ENCODE data around the gene XIST. TPM values are rescaled to one million over a fixed set of nuclear protein-coding genes. Genes with fewer than 3 reads are reported as not detected.

Gene XIST
- total RNA-seq, 2 donors from 2014 or later = 0.02 TPM; not detected in 1

GRCh38 chrX:73859622-73860021, 7.1 kb upstream of the XIST start:
- Histone ChIP-seq H3K27me3 (ENCODE audit: control insufficient read depth, insufficient read depth, low read length, poor library complexity, severe bottlenecking) (no peaks in the 10 kb centered on the region), H3K4me1 (ENCODE audit: control insufficient read depth, insufficient read depth, low read length) (no peaks in the 10 kb centered on the region), H3K9me3 (ENCODE audit: control insufficient read depth, low read length) (no peaks in the 10 kb centered on the region), H3K4me3 (ENCODE audit: low read length) (no peak overlapping the region), H3K36me3 (ENCODE audit: control insufficient read depth, insufficient read depth, low read length) (no peaks in the 10 kb centered on the region), H3K9ac (ENCODE audit: extremely low read depth, low read length, poor library complexity, severe bottlenecking) (no peak overlapping the region), H3K27ac (ENCODE audit: low read depth, low read length) (no peak overlapping the region)
- TF ChIP-seq, protein P1, sequence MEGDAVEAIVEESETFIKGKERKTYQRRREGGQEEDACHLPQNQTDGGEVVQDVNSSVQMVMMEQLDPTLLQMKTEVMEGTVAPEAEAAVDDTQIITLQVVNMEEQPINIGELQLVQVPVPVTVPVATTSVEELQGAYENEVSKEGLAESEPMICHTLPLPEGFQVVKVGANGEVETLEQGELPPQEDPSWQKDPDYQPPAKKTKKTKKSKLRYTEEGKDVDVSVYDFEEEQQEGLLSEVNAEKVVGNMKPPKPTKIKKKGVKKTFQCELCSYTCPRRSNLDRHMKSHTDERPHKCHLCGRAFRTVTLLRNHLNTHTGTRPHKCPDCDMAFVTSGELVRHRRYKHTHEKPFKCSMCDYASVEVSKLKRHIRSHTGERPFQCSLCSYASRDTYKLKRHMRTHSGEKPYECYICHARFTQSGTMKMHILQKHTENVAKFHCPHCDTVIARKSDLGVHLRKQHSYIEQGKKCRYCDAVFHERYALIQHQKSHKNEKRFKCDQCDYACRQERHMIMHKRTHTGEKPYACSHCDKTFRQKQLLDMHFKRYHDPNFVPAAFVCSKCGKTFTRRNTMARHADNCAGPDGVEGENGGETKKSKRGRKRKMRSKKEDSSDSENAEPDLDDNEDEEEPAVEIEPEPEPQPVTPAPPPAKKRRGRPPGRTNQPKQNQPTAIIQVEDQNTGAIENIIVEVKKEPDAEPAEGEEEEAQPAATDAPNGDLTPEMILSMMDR (conservative IDR thresholded peaks at IDR 0.05) = no peak
- Mint-ChIP-seq H3K27ac (no peak overlapping the region), H3K4me1 (peaks cover 3% of the 10 kb centered on the region), H3K27me3 (ENCODE audit: insufficient read depth) (no peaks in the 10 kb centered on the region), H3K4me3 (no peak overlapping the region), H3K36me3 (ENCODE audit: low read depth) (no peaks in the 10 kb centered on the region), H3K9me3 (peaks cover 9% of the 10 kb centered on the region)
- DNase-seq = no peak
- WGBS, 2 experiments (ENCODE audit: insufficient coverage in 1 of 2, insufficient read length in 1 of 2) = no CpG with 5 or more reads among the region's 1 CpG

DNA sequence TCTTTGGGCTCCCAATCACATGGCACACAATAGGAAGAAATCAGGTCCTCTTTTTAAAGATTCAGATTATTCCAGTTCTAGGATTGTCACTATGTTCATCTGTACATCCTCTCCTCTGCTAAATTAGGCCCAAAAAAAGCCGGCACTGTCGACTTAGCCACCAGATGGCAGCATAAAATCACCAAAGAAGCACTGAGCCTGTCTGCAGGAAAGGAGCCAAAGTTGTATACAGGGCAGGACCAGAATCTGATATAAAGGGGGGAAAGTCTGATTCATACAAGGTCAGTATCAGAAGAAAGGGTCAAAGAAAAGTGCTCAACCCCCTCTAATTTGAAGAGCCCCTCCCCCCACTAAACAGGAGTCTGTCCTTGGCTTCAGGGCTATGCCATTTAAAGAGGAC, 3.0 kb upstream of the XIST start:
- Histone ChIP-seq H3K27ac (ENCODE audit: low read depth, low read length) (no peak overlapping the region), H3K9me3 (ENCODE audit: control insufficient read depth, low read length) (no peaks in the 10 kb centered on the region), H3K4me1 (ENCODE audit: control insufficient read depth, insufficient read depth, low read length) (no peaks in the 10 kb centered on the region), H3K36me3 (ENCODE audit: control insufficient read depth, insufficient read depth, low read length) (no peaks in the 10 kb centered on the region), H3K27me3 (ENCODE audit: control insufficient read depth, insufficient read depth, low read length, poor library complexity, severe bottlenecking) (no peaks in the 10 kb centered on the region), H3K9ac (ENCODE audit: extremely low read depth, low read length, poor library complexity, severe bottlenecking) (no peak overlapping the region), H3K4me3 (ENCODE audit: low read length) (no peak overlapping the region)
- Mint-ChIP-seq H3K27me3 (ENCODE audit: insufficient read depth) (no peaks in the 10 kb centered on the region), H3K36me3 (ENCODE audit: low read depth) (no peaks in the 10 kb centered on the region), H3K27ac (no peak overlapping the region), H3K4me1 (peaks cover 4% of the 10 kb centered on the region), H3K4me3 (no peak overlapping the region), H3K9me3 (peaks cover 21% of the 10 kb centered on the region)
- 0% methylated on average over 2 of the region's 2 CpGs; no CpG with 5 or more reads in 1 of the 2 experiments for WGBS, 2 experiments (ENCODE audit: insufficient coverage in 1 of 2, insufficient read length in 1 of 2)
- DNase-seq = peak; percentile 91
- TF ChIP-seq, protein P1 (conservative IDR thresholded peaks at IDR 0.05) = peak; percentile 90

DNA sequence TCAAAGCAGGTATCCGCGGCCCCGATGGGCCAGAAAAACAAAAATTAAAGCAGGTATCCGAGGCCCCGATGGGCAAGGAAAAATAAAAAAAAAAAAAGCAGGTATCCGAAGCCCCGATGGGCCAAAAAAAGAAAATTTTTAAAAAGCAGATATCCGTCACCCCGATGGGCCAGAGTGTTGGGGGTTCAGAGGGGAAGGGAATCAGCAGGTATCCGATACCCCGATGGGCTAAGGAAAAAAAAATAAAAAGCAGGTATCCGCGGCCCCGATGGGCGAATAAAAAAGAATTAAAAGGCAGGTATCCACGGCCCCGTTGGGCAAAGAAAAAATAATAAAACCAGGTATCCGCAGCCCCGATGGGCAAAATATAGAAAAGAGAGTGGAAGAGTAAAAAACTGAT, 492 bp downstream of the XIST start:
- TF ChIP-seq, protein P1 (conservative IDR thresholded peaks at IDR 0.05) = no peak
- no peaks in the 10 kb centered on the region for H3K27me3 ChIP-seq (ENCODE audit: control insufficient read depth, insufficient read depth, low read length, poor library complexity, severe bottlenecking)
- Mint-ChIP-seq H3K9me3 (peaks cover 34% of the 10 kb centered on the region), H3K27ac (no peak overlapping the region), H3K4me3 (no peak overlapping the region), H3K36me3 (ENCODE audit: low read depth) (no peaks in the 10 kb centered on the region), H3K4me1 (peaks cover 4% of the 10 kb centered on the region), H3K27me3 (ENCODE audit: insufficient read depth) (no peaks in the 10 kb centered on the region)
- no peak overlapping the region for H3K9ac ChIP-seq (ENCODE audit: extremely low read depth, low read length, poor library complexity, severe bottlenecking)
- no peaks in the 10 kb centered on the region for H3K4me1 ChIP-seq (ENCODE audit: control insufficient read depth, insufficient read depth, low read length)
- H3K9me3 ChIP-seq (ENCODE audit: control insufficient read depth, low read length) = no peaks in the 10 kb centered on the region
- H3K27ac ChIP-seq (ENCODE audit: low read depth, low read length) = no peak overlapping the region
- DNase-seq = no peak
- WGBS, 2 experiments (ENCODE audit: insufficient coverage in 1 of 2, insufficient read length in 1 of 2) = 98 to 100% methylated on average over 7 to 17 of the region's 19 CpGs
- no peak overlapping the region for H3K4me3 ChIP-seq (ENCODE audit: low read length)
- no peaks in the 10 kb centered on the region for H3K36me3 ChIP-seq (ENCODE audit: control insufficient read depth, insufficient read depth, low read length)

Measured in endodermal cell (in vitro differentiated cells).